Activated effector memory CD4-positive, alpha-beta T cell treated with anti-CD3 and anti-CD28 coated beads, Interleukin-2, amount 50 U/mL, for 16 hours (primary cell): ENCODE data around the gene AFF3.

Experiments
- DNase-seq: peaks from one replicate; pipeline ENCODE4 v3.0.0-alpha.2; 2020

AFF3 gene

GRCh38 chr2:99615247-99615771, 527.1 kb downstream of the AFF3 start:
- no peak for DNase-seq

DNA sequence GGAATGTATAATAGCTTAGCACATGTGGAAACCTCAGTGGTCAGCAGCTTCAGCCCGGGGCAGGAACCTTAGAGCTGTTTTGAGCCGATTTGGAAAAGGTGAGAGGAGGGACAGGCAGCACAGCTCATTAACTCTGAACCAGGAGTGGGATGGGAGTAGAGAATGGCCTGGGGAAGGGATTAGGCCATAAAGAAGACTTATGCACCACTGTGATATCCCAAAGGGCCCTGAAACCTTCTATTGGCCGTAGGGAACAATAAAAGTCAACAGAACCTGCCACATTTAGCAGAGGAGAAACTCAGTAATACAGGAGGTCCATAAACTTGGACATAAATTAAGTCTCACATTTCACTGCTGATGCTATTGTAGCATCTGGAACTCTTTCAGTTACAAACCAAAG, 528.4 kb downstream of the AFF3 start:
- no peak for DNase-seq

GRCh38 chr2:99611786-99612185, 530.6 kb downstream of the AFF3 start:
- no peak for DNase-seq

GRCh38 chr2:99611034-99611433, 531.4 kb downstream of the AFF3 start:
- DNase-seq = no peak

DNA sequence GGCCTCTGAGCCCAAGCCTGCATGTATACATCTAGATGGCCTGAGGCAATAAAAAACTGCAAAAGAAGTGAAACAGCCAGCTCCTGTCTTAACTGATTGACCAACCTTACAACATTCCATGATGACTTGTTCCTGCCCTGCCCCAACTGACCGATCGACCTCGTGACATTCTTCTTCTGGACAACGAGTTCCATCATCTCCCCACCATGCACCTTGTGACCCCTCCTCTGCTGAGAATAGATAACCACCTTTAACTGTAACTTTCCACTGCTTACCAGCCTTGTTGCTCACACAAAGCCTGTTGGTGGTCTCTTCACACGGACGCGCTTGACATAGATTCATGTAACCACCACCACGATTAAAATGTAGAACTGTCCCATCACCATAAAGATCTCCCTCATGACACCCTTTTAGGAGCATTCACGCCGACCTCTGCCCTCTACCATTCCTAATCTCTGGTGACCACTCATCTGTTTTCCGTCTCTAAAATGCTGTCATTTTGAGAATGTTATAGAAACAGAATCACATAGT, 532.5 kb downstream of the AFF3 start:
- no peak for DNase-seq

- no peak for DNase-seq
Measured at GRCh38 chr2:99608861-99609260, 533.5 kb downstream of the AFF3 start.

DNA sequence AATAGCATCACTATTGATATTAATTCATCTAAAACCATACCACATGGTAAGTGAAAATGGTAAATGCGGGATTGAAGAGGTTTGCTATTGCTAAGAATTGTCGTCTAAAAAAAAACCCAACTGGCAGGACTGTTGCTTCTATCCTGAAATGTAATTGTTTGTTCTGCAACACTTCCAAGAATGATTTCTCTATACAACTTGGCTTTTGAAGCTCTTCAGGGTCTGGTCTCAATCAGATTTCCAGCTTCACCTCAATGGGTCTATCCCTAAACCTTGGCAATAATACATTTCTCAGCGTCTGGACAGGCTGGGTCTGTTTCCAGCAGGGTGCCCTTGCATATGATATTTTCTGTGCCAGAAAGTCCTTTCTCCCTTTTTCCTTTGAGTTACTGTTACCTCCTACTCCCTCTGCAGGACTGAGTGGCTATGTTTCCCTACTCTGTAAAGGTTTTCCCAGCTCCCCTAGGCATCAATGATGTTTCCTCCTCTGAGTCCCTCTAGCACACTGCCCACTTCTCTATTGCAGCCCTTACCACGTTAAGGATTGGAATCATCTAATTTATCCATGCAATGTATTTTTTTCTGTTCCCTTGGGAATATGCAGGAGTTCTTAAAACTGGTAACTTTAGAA, 534.4 kb downstream of the AFF3 start:
- no peak for DNase-seq

GRCh38 chr2:99607454-99607853, 534.9 kb downstream of the AFF3 start:
- DNase-seq = no peak

DNA sequence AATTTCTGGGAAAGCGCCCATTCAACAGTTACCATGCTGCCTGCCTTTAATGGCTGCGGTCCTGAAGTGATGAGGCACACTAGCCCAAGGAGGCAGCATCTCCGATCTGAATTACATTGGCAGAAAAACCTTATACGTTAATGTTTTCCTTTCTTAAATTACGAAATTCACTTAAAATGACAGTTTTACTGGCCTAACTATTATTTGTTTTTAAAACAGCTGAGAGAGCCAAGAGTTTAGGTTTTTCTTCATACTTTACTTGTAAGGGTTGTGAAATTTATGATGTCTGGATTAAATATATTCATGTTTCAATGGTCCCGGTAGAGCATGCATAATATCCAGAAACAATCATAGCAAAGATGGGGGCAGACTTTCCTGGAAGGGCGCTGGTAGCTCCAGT, 537.4 kb downstream of the AFF3 start:
- DNase-seq = no peak

DNA sequence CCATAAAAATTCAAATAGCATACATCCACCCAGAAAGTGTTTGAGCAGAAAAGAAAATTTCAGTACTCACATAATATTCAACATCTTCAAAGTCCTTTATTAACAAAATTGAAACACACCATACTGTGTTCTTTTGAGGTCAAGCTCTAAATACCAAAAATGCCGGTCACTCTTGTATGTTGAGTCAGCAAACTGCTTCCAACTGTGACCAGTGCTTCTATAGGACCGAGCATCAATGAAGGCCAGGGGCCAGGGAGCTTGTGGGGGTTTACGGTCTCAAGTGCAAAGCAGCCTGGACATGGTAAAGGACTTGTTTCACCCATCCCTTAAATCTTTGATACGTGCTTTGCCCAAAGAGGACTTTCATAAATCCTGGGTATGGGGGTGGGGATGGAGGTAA, 539.9 kb downstream of the AFF3 start:
- DNase-seq = no peak

DNA sequence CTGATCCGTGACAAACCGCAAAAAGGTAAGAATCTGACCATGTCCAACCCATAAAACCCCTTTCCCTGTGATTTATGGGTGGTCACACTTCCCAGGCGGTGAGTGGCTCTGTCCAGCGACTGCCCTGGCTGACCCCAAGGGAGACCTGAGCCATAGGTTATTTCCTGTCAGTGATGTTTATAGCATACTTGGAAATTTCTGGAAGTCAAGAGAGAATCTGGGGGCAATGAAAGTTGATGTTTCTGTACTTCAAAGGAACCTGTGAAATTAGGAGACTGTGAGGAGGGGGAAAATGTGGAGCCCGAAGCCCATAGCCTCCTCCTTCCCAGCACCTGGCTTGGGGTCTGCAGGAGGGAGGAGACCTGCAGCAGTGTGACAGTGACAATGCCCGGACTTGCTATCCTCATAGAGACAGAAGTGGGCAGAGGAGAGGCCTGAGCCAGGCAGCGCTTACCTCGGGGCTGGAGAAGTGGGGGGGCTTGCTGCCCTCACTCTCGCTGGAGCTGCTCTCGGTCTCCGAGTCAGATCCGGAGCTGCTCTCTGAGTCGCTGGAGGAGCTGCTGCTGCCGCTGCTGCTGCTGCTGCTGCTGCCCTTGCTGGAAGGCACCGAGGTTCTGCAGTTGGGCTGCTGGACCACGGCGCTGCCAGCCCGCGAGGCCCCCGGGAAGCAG, 541.3 kb downstream of the AFF3 start:
- DNase-seq = no peak

GRCh38 chr2:99598441-99598840, 543.9 kb downstream of the AFF3 start:
- no peak for DNase-seq

- no peak for DNase-seq
Measured at GRCh38 chr2:99597616-99598015, 544.8 kb downstream of the AFF3 start.

GRCh38 chr2:99595373-99595772, 547.0 kb downstream of the AFF3 start:
- no peak for DNase-seq

- no peak for DNase-seq
Measured at GRCh38 chr2:99593692-99594427, 548.5 kb downstream of the AFF3 start.

DNA sequence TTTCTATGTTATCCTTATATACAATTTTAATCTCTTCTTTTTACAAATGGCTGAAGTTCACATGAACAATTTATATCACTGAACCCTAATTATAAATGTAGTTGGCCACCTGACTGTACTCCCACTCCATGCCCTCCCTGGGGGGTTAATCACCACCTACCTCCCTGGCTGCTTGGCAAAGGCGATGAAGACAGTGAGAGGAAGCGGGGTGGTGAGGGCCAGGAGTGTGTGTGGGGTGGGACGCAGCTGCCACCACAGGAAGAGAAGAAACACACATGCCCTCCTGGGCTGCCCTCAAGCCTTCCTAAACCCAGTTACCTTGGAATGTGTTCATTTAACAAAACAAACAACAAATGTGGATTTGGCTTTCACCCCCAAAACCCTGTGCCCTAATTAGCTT, 565.6 kb downstream of the AFF3 start:
- no peak for DNase-seq

DNA sequence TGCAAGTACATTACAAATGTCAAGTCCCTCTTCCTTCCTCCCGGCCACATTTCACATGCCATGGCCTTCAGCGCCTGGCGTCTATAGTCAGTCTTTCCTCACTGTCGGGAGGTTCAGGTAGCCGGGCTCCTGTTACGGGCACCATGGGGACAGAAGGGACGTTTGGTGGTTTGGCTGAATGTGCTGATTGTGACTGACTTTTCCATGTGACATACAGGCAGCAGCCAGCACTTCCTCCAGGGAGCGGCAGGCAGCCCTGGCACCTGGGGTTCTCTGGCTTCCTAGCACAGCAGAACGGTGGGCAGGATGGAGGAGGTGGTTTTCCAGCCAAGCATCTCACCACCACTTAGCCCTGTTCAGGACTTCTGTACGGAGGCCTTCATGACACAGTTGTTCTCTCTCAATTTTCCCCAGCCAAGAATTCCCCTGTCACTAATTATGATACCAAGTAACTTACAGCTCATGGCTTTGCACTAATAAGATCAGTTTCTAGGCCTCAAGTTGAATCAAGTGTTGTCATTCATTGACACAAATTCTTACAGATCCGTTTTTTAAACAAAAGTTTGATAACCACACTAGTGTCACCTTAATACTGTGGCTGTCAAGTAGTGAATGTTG, 568.6 kb downstream of the AFF3 start:
- DNase-seq = no peak

- no peak for DNase-seq
Measured at GRCh38 chr2:99572373-99573164, 569.8 kb downstream of the AFF3 start.

DNA sequence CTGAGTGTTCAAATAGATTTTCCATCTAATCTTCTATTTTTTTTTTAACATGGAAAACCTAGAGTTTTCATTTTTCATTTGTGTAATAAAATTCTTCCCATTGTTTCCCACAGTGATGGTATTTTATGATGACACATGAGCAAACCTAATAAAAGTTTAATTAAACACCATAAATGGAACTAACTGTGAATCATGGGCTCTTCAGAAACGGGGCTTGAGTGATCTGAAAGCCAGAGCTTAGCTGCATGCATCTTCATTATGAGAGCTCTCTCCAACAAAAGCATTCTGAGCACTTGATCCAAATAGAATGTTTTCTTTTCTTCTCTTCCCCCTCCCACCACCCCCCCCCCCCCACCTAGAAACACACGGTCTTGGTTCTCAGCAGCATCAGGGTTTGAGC, 570.4 kb downstream of the AFF3 start:
- no peak for DNase-seq

DNA sequence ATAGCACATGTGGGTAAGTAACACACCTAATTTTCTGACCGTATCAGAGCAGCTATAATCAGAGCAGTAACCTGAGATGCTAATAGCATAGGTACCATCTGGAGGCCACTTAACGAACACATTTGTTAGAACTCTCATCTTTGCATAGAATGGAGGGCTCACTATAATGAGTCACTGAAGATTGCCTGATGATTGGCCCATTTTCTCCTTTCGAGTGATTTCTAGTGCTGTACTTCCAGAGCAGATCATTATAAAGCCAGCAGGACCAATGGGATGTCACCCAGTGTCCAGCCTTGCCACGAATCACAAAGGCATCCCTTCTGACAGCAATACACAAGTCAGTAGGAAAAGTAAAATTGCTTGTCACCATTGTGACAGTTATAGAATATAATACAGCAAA, 570.9 kb downstream of the AFF3 start:
- no peak for DNase-seq

- no peak for DNase-seq
Measured at GRCh38 chr2:99571021-99571420, 571.4 kb downstream of the AFF3 start.

DNA sequence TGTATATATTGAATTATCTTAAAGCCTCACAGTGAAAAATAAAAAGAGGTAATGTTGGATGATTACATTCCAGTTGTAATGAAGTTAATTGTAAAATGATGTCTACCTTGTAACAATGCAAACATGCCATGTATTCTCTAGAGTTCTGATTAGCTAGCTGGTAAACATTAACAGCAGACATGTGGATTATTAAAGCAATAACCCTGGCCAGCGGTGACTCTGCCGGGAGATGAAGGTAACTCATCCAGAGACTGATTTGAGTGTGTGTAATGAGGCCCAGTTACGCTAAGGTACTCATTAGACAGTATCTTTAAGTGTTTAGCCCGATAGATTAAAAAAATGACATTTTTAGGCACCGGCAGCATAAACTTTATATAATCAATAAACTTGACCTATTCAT, 573.0 kb downstream of the AFF3 start:
- no peak for DNase-seq

- DNase-seq = no peak
Measured at GRCh38 chr2:99565227-99565626, 577.2 kb downstream of the AFF3 start.
